ENCODE data around the gene ACBD3.

ACBD3 gene

DNA sequence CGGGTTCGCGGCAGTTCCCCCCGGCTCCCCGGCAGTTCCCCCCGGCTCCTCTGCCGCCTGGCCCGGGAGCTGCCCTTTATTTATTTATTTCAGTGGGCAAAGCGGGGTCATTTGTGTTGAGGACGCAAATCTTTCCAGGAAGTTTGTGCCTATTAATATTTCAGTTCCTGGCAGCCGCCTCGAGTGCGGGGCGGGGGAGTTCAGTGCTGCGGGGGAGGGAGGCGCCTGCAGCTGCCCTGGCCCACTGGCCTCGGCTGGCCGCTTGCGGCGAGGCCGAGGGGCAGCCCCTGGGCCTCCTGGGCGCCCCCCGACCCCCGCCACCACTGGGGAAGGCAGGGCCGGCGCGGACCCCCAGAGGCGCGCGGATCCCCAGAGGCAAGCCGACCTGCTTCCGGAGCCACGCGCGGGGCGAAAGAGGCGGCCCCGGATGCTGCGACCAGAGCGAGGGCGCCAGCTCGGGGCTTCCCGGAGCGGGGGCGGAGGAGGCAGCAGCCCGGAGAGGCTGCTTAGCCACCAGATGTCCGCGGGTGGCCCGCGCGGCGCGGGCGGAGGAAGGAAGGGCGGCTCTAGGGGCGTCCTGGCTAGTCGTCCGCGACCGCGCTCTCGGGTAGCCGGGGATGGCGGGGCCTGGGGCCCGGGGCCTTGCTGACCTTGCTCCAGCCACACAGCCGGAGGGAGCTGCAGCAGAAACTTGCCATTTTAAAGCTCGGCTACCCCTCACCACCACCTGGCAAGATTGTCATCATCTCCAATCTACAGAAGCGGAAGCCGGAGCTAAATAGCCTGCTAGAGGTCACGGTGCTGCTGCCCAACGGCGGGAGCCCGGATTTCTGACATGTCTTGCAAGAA is 76.1 kb downstream of the ACBD3 start:
- peak; percentile 65 to 73 for DNase-seq

DNA sequence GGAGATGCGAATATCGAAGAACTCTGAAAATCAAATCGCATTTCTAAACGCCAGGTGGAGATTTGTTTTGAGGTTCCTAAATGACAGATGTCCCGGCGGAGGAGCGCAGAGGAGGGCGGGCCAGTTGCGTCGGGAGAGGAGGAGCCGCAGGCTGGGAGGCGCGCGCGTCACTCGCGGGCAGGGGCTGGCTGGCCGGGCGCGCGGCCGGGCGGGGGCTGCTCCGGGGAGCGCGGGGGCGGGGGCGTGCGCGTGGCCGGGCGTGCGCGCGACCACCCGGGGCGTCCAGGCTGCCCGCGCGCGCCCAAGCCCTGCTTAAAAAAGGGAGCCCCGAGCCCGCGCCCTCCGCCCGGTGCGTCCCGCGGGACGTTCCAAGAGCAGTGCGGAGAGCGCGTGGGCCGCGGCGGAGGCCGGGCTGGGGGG is 76.7 kb downstream of the ACBD3 start:
- peak; percentile 83 for DNase-seq

DNA sequence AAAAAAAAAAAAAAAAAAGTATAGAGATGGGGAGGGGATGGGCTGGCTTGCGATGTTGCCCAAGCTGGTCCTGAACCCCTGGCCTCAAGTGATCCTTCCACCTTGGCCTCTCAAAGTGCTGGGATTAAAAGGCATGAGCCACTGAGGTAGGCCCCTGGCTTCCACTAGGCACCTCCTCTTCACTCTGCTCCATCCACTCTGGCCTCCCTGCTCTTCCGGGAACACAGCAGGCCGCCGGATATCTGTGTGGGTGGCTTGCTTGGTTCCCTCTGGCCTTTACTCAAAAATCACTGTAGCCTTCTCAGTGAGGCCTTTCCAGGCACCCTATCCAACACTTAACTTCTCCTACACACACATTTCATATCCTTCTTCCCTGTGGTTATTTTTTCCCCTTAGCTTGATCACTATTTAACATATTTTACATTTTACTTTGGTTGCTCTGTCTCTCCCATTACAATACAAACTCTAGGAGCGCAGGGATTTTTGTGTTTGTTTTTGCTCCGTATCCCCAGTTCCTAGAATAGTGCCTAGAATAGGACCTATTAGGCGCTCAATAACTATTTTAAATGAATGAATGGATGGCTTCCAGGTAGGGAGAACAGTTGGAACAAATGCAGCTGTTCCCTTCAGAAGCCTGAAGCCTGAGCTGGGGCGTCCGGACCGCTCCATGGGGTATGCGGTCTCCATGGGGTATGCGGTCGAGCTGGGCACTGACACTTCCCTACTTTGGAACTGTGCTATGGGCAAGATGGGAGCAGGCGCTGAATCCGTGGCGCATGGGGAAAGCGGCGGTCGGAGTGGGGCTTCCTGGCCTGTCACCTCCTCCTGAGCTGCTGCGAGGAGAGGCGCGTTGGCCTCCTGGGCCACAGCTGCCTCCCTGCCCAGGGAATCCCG is 77.4 kb downstream of the ACBD3 start:
- DNase-seq = no peak

DNA sequence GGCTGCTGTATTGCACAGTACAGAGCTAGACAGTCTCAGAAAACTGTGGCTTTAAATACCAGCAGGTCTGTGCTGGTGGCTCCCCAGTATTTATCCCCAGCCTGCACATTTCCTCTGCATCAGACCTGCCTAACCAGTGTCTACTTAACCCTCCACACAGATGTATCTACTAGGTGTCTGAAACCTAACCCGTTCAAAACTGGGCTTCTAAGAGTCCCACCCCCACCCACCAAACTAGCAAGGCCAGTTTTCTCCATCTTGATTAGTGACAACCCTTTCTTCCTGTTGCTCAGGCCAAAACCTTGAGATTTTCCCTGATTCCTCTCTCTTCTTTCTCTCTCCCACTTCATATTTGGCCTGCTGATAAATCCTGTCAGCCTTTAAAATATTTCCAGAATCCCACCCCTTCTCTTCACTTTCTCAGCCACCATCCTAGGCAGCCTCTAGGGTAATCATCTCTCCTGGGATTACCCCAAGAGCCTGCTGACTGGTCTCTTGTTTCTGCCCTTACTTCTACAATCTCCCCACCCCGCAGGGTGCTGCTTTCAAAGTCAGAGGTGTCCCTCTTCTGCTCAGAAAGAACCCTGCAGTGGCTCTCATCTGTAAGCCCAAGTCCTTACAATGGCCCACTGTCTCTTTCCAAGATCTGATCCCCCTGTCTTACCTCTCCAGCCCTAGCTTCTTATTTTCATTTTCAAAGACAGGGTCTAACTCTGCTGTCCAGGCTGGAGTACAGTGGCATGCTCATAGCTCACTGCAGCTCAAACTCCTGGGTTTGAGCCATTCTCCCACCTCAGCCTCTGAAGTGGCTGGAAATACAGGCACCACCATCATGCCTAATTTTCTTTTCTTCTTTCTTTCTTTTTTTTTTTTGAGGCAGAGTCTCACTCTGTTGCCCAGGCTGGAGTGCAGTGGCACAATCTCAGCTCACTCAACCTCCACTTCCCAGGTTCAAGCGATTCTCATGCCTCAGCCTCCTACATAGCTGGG is 78.8 kb downstream of the ACBD3 start:
- no peak for DNase-seq

- no peak for DNase-seq
These were observed 81.8 kb downstream of the ACBD3 start for GRCh38 chr1:226104671-226105121.

DNA sequence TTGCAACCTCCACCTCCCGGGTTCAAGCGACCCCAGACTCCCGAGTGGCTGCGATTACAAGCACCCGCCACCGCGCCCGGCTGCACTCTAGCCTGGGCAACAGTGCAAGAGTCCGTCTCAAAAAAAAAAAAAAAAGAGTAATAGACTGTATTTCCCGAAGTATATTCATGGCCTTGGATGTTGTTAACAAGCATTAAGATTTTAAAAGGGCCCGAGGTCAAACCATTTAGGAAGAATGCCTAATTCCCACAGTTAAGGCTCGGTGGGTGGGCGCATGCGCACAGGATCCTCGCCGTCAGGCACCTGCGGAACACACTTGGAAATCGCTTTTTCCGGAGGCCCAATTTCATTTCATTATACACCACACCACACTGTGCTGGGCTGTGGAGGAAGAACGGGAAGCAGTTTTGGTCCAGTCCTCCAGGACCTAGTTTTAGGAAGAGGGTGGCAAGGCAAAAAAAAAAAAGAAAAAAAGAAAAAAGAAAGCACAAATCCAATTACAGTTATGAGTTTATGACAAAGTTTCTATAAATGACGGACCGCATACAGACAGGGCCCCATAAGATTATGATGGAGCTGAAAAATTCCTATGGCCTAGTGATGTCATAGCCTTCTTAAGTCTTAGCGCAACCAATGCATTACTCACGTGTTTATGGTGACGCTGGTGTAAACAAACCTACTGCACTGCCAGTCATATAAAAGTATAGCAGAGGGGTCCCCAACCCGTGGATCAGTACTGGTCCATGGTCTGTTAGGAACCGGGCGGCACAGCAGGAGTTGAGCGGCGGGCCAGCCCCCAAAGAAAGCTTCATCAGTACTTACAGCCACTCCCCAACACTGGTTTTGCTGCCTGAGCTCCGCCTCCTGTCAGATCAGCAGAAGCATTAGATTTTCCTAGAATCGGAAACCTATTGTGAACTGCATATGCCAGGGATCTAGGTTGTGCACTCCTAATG is 85.8 kb downstream of the ACBD3 start:
- DNase-seq = peak; percentile 29 to 47

- no peak for DNase-seq
These were observed 87.4 kb downstream of the ACBD3 start for GRCh38 chr1:226098870-226099835.

DNA sequence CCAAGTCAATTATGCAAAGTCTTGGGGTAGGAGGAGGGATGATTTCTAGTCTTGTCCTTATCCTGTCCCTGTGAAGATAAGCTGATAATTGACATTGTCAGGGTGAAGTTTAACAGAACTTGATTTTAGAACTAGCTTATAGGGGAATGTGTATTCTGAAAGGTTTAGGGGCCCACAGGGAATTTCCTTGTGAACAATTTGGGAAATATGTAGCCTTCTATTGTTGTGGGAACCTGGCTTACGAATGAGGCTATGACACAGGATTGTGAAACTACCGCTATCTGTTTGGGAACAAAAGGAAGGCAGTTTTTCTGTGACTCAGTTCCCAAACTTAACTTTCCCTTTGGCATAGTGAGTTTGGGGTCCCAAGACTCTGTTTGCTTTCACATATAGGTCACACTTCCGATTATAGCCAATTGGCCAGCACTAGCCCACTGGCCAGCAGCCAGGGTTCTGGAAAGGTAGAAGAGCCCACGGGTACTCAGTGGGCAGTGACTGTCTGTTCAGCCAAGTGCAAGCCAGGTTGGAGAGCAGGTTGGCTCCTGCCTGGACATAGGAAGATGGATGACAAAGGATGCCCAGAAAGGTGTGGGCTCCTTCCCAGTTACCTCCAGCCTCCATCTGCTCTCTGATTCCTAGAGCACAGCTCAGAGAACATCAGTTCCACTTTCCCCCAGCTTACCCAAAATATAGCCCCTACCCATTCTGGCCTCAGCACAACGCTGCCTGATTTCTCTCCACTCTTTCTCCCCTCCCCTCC is 88.5 kb downstream of the ACBD3 start:
- no peak for DNase-seq

- no peak for DNase-seq
These were observed 91.3 kb downstream of the ACBD3 start for GRCh38 chr1:226095286-226095685.
